ENCODE results near the gene DNM3. TPM values are rescaled to one million over a fixed set of nuclear protein-coding genes. Genes with fewer than 3 reads are reported as not detected.

The DNM3 gene
- total and polyA plus RNA-seq, 2 of the 8 experiments (the other 6 are each of a cell fraction or from before 2014, with no cell fraction given): 2.0 to 8.5 TPM

- TF ChIP-seq ATF2 (IDR thresholded peaks at IDR 0.05; ENCODE audit: low read length): no peak
- TF ChIP-seq SP4 (IDR thresholded peaks at IDR 0.05; ENCODE audit: low read length): no peak
- no peak for TF ChIP-seq YY1 (IDR thresholded peaks at IDR 0.05; ENCODE audit: low read depth, low read length)
- no peak for TF ChIP-seq TBP (IDR thresholded peaks at IDR 0.05; ENCODE audit: low read depth, low read length)
- TF ChIP-seq TAF7 (optimal IDR thresholded peaks at IDR 0.05; ENCODE audit: borderline replicate concordance, low read depth, low read length): no peak
Observed at GRCh38 chr1:171949316-171949715, 108.0 kb downstream of the DNM3 start (continued).

Measured in H1 (cell line).